GM18873 (cell line): ENCODE measurements around the gene MARCHF9.

Experiments
- ATAC-seq: cut with Tn5 transposase; IDR thresholded peaks from one replicate; pipeline ENCODE4 v1.9.1; 2021; ENCODE audit warnings: mild to moderate bottlenecking, moderate library complexity, moderate number of reproducible peaks; ENCODE audit not compliant: unreplicated experiment, low FRiP score

Gene MARCHF9

DNA sequence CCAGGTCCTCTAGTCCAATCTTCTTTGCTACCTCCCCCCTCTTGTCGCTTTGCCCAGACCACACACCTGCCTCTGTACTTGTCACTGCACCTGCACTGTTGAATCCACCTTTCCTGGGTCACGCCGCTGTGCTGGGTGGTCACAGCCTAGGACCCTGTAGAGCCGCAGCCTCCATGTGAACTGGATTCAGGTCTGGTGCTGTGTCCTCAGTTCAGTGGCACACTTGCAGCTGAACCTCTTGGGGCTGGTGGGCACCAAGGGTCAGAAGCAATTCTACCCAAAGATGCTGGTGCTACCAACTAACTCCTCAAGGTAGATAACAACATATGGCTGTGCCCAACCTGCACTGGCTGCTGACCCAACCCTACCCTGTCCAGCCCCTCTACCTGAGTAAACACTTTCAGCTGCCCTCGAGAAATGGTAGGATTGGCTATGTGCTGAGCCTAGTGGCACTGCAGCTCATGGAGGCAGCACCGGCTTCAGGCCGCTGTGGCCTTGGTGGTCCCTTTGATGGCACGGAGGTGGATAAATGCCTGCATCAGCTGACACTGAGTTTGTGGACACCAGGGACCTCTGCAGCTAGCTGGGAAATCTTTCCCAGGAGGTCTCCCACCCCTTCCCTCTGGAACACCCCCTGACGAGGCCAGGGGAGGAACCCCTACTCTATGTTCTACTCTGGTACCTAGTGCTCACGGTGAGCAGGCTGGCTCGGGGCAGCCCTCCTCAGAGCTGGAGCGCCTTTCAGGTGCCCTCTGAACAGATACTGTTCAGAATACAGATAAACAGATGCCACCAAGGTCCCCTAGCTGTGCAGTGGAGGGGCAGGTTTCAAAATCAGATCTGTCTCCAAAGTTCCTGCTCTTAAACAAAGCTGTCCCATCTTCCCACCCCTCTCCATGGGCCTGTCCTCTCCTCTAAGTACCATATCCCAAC is 30.6 kb upstream of the MARCHF9 start:
- ATAC-seq: no peak

DNA sequence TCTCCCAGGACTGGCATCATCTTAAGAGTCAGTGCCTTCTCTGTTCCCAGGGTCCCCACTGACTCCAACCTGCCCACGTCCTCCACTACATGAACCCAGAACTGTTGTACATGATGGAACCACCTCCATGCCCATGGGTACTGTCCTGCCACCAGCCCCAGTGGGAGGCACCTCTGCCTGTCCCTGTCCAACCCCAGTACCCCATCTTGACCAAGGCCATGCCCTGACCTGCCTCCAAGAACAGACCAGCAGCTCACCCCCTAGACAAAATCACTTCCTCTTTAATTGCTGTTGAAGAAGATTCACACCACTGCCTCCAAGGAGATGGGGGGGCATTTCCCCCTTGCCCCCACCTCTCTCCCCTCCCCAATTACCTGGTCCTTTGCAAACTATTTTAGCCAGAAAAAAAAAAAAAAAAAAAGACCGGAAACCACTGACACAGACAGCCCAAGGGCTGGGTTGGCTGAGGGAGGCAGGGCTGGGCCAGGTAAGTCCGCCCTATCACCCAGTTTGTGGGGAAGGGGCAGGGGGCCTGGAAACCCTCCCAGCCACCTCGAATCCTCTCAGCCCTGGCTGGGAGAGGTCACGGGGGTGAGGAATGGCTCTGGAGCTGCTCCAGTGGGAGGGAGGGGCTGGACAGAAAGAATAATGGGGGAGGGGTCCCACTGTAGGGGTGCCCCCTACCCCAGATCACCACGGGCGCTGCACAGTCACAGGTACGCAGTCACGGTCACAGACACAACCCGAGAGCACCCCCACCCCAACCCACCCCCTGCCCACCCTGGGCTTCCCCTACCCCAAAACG is 29.8 kb upstream of the MARCHF9 start:
- ATAC-seq: no peak

DNA sequence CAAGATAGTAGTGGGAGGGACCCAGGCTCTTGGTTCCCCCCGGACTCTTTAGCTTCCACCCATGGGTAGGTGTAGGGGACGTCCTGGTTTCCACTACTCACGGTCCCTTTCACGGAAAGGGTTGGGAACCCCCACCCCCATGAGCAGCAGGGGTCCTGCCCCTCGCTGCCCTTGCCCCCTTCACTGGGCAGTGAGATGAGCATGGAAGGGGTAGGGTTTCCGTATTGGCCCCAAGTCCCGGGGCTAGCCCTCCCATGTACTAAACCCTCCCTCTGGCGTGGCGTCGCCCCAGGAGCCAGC is 29.1 kb upstream of the MARCHF9 start:
- no peak for ATAC-seq

DNA sequence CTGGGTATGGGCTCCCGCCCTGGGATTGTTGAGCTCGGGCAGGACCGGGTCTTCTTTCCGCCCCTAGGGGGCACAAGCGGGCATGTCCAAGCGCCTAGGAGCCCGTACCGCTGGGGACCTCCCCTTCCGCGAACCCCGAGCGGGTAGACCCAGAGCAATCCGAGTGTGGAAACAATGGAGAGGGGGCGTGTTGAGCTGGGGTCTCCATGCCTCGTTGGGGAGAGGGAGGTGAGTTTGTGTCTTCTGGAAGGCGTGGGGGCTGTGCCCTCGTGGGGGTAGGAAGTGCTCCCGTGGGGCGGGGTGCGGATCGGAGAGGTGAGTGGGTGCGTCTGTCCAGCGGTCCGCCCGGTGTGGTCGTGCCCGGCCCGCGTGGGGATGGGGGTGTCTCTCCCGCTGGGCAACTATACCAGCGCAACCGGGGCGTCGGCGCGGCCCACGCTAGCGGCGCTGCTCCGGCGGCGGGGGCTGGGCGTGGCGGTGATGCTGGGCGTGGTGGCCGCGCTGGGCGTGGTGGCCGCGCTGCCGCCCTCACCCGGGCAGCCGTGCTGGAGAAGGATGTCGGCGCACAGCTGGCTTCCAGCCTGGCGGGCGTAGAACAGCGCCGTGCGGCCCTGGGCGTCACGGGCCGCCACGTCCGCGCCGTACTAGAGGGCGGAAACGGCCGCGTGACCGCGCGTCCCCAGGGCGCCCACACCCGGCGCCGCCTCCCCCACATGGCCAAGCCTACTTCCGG is 28.6 kb upstream of the MARCHF9 start:
- ATAC-seq: no peak

DNA sequence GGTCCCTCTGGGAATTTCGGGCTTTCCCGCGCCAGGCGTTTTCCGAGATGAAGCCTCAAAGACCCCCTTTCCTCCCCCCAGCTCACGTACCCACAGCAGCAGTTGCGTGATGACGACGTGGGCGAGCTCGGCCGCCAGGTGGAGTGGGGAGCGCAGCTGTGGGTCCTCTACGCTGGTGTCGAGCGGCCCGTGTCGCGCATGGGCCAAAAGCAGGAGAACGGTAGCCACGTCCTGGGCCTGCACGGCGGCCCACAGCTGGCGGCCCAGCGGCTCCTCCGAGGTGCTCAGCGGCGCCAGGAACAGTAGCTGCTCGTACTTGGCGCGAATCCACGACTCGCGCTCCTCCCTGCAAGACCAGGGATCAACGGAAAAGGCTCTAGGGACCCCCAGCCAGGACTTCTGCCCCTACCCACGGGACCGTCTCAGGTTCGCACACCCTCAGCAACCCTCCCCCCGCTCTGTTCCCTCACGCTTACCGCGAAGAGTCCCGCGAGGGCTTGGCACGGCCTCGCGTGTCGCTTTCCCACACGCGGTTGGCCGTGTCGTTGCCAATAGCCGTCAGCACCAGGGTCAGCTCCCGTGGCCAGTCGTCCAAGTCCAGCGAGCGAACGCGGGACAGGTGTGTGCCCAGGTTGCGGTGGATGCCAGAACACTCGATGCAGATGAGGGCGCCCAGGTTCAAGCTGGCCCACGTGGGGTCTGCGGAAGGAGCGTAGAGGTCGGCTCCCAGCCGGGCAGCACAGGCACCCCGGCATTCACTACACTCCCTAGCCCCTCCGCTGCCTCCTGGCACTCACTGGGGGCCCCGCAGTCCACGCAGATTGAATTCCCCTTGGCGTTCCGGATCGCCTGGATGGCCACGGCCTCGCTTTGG is 27.8 kb upstream of the MARCHF9 start:
- no peak for ATAC-seq

DNA sequence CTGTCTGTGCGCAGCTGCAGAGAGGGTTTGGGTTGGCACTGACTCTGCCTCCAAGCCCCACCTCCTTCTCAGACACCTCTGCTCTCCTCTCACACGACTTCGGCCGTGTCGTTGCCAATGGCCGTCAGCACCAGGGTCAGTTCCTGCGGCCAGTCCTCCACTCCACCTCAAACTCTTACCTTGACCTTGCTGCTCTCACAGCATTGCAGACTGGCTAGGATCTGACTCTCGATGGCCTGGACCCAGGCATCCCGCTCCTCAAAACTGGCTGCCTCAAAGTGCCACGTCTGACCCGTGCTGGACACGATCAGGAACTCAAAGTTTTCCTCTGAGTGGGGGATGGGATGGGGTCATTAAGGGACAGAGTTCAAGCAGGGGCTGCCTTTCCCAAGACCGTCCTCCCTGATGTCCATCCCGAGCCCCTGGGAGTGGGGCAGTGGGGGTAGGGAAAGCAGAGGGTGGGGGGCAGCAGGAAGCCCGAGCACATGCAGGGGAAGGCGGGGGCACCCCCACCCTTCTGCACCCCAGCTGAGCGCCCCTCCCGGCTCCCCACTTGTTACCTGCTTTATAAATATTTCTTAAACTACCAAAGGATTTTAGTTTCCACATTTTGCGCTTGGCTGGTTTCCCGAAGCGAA is 27.0 kb upstream of the MARCHF9 start:
- no peak for ATAC-seq

DNA sequence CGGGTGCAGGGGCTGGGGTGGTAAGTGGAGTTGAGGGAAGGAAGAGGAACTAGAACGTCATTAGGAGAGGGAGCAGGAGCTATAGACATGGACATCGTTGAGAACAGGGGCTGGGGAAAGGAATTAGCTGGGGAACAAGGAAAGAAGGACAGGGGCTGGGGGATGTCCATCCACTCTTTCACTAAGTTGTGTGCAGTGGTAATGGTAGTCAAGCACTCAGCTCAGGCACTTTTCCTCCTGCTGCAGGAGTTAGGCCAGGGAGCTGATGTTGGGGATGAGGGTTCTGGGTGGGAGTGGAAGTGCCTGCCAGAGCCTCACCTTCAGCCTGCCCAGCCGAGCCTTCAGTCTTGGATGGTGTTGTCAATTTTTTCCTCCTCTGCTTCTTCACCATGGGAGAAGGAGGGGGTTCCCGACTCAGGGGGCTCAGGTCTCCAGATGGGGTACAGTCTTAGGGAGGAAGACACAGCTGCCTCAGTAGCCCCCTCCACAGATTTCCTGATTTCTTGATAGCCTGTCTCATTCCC is 25.5 kb upstream of the MARCHF9 start:
- ATAC-seq: no peak

DNA sequence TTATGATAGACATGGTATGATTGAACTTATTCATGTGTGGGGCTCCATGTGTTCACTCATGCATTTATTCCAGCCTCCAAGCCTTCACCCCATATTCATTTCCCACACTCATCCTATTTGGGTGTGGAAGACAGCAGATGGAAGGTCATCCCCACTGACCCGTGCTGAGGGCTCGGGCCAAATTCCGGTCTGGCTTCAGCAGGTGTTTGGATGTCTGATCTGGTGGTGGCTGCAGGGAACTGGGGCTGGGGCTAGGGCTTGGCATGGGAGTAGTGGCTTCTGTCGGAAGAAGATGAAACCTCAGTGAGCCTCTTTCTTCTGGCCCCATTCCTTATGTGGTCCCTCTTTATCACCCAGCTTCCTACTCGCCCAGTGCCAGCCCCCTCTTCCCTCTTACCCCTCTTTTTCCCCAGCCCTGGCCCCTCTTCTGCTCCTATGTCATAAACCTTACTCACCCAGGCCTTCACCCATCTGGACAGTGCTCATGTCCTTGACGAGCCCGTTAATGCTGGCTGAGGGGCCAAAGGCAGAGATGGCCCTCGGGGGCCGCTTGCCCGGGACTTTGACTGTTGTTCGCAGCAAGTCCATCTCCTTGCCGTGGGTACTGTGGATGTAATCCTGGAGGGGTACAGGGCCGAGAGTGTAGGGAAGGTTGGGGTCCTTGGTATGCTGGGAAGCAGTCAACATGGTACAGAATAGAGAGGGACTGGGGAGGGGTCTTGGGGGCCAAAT is 24.4 kb upstream of the MARCHF9 start:
- no peak for ATAC-seq

DNA sequence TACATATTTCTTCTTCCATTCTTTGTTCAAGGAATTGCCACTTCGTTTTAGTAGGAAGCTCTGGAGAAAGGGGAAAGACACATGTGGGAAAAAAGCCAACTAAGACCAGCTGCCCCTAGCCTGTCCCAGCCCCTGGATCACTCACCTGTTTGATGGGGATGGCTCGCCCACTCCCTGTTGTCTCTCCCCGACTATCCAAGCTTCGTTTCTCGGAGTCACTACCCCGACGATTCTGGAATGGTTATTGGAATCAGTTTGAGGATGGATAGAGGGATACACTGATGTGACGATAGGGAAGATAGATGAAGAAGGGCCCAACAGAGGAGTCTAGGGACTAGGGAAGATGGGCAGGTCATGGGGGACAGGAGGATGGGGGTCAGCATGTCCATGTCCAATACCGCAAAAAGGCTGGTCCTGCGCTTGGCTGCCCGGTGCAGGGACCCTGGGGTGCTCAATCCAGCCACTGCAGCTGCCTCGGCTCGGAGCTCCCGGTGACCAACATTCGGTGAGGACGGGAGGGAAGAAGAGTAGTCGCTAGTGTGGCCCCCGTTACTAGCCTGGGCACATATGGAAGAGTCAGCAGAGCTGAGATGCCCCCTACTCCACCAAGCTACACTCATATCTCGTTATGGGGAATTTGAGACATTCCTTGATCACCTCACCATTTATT is 23.4 kb upstream of the MARCHF9 start:
- no peak for ATAC-seq

DNA sequence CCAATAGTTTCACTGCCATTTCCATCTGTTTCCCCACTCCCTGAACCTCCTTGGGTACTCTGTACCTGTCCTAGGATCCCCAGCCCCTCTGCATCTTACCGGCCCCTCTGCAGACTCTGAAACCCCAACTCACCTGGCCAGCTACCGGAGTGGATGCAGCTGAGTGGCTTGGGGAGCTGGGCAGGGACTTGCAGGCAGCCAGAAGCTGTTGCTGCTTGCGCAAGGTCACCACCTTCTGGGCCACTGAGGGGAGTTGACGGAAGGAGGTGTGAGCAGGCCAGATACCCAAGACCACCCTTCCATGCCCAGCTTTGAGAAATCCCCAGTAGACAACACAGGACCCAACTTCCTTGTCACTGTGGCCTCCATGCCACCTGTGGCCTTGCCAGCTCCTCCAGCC is 22.6 kb upstream of the MARCHF9 start:
- no peak for ATAC-seq

DNA sequence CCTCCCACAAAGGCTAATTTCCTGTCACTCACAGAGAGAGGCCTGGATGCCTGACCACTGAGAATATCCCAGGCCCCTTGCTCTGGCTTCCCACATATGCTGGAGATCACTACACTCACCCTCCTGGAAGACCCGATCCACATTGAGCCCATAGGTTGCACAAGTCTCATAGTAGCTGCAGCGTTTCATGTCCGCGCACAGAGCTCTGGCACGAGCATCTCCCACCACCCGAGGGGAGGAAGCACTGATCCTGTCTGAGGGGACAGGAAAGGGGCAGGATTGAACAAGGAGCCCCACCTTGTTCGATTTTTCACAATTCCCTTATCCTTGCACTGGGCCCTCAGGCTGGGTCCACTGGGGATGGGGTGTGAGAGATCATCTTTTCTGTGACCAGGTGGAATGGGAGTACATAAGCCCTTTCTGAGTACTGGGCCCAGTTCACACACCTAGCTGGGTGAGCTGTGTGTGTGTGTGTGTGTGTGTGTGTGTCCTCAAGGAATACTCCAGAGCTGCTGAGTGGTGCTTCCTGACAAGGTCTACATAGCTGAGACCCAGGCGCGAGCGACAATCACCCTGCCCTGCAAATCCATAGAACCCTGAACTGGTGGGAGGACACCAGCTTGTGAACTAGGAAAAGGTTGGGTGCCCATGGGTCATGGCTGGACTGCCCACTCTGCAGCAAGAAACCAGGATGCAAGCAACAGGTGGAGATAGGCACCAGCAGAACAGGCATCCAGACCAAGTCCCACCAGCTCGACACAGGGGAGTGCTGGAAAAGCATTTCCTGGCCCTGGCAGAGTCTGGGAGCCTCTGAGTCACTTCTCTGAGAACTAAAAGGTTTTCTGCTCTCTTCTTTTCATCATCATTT is 21.9 kb upstream of the MARCHF9 start:
- ATAC-seq: no peak

DNA sequence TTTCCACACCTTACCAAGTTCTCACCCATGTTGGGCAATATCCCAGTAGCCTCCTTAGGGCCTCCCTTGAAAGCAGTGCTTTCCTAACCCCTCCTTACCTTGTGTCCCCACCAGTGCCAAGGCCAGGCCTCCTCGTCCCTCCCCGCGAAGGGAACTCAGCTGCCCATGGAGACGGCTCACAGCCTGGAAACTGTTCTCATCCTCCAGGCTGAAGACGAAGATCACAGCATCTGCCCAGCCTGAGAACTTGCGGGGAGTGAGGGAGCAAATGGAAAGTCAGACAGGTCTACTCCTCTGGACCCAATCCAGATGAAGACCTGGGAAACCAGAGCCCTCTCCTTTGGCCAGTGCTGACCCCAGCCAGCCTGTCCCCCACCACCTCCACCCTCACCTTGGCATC is 21.0 kb upstream of the MARCHF9 start:
- ATAC-seq: no peak

DNA sequence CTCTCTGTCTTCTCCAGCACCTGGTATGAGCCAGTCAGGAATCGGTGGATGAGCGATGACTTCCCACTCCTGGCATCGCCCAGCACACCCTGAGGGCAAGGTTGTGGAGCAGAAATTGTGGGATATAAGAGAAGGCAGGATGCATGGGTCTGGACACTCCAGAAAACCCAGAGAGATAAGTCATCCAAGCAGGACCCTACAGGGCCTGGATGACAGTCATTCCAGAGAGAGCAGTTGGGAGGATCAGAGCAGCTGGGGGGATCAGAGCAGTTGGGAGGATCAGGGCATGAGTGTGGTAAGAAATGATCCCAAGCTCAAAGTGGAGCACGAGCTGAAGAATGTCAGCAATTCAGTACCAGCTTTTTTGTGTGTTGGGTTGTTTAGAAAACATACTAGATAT is 20.3 kb upstream of the MARCHF9 start:
- no peak for ATAC-seq

DNA sequence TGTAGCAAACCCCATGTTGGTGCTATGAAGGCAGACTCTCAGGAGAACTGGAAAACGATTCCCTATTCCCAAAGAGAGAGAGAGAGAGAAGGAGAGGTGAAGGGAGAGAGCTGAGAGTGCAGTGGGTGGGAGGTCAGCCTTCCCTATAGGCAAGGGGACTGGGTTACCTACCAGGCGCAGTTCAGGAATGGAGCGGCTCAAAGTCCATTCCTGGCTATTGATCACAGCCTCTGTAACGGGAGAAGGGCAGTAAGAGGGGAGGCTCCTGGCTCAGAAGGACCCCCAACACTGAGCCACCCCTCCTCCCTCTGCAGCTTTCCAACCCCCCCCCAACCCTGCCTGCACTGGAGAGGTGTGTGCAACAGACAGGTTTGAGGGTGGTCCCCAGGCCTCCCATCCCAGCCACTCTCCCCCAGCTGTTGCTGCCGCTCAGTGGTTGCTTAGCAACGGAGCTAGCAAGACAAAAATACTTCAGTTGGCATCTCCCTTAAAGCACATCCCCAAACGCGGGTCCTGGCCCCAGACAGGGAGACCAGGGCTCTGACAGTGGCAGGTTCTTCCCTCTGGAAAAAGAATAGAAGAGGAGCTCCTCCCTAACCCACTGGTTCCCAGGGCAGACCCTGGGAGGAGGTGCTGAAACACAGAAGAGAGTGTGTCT is 19.6 kb upstream of the MARCHF9 start:
- ATAC-seq: no peak

DNA sequence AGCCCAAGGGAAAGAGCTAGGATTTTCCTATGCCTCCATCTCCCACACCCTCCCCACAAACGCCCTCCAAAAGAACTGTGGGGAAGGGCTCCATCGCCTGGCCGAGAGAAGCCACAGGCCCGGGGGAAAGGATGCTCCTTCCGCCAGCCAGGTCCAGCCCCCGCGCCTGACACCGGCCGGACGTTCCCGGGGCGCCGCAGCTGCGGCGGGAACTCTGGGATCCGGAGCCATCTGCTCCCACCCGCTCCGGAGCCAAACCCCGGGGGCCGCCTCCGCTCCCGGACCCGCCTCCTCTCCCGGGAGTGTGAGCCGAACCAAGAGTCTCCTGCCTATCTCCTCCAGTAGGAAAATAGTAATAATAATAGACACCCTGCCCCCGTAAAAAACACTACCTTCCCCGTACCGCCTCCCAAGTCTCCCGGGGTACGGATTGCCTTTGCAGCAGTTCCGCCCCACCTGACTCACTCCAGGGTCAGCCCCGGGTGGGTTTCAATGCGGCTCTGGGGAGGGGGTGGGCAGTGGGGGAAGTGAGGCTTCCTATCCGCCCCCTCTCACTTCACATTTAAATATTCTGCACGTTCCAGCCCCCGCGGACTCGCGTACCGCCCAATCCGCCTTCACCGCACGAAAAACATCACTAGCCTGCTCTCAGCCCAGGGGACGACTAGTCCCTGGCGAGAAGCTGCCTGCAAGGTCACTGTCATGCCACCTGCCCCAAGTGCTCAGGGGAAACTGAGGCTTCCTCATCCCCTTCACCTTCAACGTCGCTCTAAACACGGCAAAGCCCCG is 18.8 kb upstream of the MARCHF9 start:
- ATAC-seq: no peak
